ENCODE results near the gene NFIA. TPM values are rescaled to one million over a fixed set of nuclear protein-coding genes. Genes with fewer than 3 reads are reported as not detected.

The NFIA gene
- total and polyA plus RNA-seq, 2 donors (not counting 1 experiment from before 2014, with no cell fraction given) = 0.28 to 0.54 TPM

DNA sequence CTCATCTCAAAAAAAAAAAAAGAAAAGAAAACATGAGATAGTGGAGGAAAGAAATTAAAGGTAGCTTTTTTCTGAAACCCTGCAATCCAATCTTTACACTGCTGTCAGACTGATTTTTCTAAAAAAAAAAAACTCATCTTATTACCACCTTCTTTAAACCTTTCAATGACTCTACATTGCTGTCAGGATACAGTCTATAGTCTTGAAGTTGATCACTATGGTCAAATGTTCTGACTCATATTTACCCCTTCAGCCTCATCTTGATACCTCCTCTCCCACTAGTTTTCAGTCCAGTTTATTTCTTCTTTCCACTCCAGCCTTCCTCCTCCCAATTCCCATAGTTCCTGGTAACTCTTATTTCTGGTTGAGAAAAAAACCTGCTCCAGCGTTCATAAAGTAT, 17.7 kb upstream of the NFIA start:
- Histone ChIP-seq H2AFZ (ENCODE audit: insufficient read depth, low read depth, low read length, poor library complexity, severe bottlenecking) (no peak overlapping the region), H3K27ac (ENCODE audit: low read length in 2 of 2) (no peak overlapping the region), H3K4me2 (replicated peaks; ENCODE audit: low read depth, low read length, poor library complexity, severe bottlenecking) (no peak overlapping the region), H3K79me2 (ENCODE audit: control insufficient read depth, insufficient read depth, low read length) (no peaks in the 10 kb centered on the region), H3K9ac (ENCODE audit: low read length) (no peak overlapping the region), H4K20me1 (ENCODE audit: control insufficient read depth, insufficient read depth, low read length, poor library complexity, severe bottlenecking) (no peaks in the 10 kb centered on the region), H3K27me3 (replicated peaks in 1 of 4; ENCODE audit: control extremely low read depth in 1 of 4, control insufficient read depth in 3 of 4, insufficient read depth in 4 of 4, low read length in 3 of 4) (peaks cover 0 to 3% (median 1%) of the 10 kb centered on the region in 4 experiments), H3K4me3 (ENCODE audit: control extremely low read depth in 1 of 5, extremely low read depth in 1 of 5, insufficient read depth in 1 of 5, low read depth in 2 of 5, low read length in 4 of 5) (no peak overlapping the region), H3K9me3 (ENCODE audit: control extremely low read depth in 1 of 3, control insufficient read depth in 2 of 3, insufficient read depth in 1 of 3, low read length in 2 of 3) (no peaks in the 10 kb centered on the region), H3K36me3 (replicated peaks in 1 of 2; ENCODE audit: control extremely low read depth in 1 of 2, control insufficient read depth in 1 of 2, extremely low read depth in 1 of 2, insufficient read depth in 2 of 2, low read length in 1 of 2) (no peaks in the 10 kb centered on the region), H3K4me1 (ENCODE audit: control insufficient read depth in 2 of 2, insufficient read depth in 2 of 2, low read length in 2 of 2) (no peaks in the 10 kb centered on the region)
- Mint-ChIP-seq H3K4me1 (no peaks in the 10 kb centered on the region), H3K9me3 (ENCODE audit: insufficient read depth) (no peaks in the 10 kb centered on the region), H3K27me3 (peaks cover 20% of the 10 kb centered on the region), H3K27ac (no peak overlapping the region), H3K4me3 (no peak overlapping the region)
- WGBS (ENCODE audit: insufficient coverage) = no CpG with 5 or more reads among the region's 1 CpG
- TF ChIP-seq EZH2 (IDR thresholded peaks at IDR 0.05; ENCODE audit: borderline replicate concordance, insufficient read depth, low read depth, low read length, poor library complexity, severe bottlenecking) = no peak
- TF ChIP-seq, protein P1, sequence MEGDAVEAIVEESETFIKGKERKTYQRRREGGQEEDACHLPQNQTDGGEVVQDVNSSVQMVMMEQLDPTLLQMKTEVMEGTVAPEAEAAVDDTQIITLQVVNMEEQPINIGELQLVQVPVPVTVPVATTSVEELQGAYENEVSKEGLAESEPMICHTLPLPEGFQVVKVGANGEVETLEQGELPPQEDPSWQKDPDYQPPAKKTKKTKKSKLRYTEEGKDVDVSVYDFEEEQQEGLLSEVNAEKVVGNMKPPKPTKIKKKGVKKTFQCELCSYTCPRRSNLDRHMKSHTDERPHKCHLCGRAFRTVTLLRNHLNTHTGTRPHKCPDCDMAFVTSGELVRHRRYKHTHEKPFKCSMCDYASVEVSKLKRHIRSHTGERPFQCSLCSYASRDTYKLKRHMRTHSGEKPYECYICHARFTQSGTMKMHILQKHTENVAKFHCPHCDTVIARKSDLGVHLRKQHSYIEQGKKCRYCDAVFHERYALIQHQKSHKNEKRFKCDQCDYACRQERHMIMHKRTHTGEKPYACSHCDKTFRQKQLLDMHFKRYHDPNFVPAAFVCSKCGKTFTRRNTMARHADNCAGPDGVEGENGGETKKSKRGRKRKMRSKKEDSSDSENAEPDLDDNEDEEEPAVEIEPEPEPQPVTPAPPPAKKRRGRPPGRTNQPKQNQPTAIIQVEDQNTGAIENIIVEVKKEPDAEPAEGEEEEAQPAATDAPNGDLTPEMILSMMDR (IDR thresholded peaks at IDR 0.05) = no peak
- ChIA-PET POLR2A (no interaction called here), CTCF (interaction anchor here (1.0 kb wide), 1 partner anchor 9 kb away, joined by 3 read pairs; no protein-coding TSS in a partner anchor)
- intact Hi-C loops (cut with micrococcal nuclease) = no loop called here
- ATAC-seq (ENCODE audit: low read depth) (no peak), DNase-seq (no peak)

DNA sequence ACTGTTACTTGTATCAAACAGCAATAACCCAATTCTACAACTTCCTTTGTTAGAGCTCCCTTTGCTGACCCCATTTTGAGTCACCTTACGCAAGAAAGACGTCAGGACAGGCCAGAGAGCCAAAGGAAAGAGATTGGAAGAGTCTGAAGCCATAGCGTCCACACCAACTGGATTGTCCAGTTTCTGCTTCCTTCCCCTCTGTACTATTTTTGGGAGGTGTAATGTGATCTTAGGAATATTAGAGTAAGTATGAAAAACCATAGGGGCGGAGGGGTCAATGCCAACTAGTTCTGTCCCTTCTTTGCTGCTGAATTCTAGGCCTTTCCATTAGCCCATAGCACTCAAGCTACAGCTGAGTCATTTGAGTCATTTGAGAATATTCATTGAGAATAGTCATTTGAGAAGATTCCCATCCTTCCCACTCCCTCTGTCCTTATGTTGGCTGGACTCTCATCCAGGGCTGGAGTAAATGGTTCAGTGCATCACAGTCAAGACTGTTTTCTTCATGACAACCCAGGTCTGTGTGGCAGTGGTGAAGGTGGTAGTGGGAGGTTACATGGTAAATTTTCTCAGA, 14.8 kb upstream of the NFIA start:
- CTCF ChIA-PET = interaction anchor here (0.6 to 2.8 kb wide), 3 partner anchors 11 to 33 kb away, joined by 3 to 13 read pairs (median 3); no protein-coding TSS in a partner anchor

More for the DNA sequence above, 14.8 kb upstream of the NFIA start:
- Histone ChIP-seq H4K20me1 (ENCODE audit: control insufficient read depth, insufficient read depth, low read length, poor library complexity, severe bottlenecking) (no peaks in the 10 kb centered on the region), H3K9ac (ENCODE audit: low read length) (no peak overlapping the region), H3K27me3 (replicated peaks in 1 of 4; ENCODE audit: control extremely low read depth in 1 of 4, control insufficient read depth in 3 of 4, insufficient read depth in 4 of 4, low read length in 3 of 4) (no peaks in the 10 kb centered on the region), H2AFZ (ENCODE audit: insufficient read depth, low read depth, low read length, poor library complexity, severe bottlenecking) (no peak overlapping the region), H3K4me3 (ENCODE audit: control extremely low read depth in 1 of 5, extremely low read depth in 1 of 5, insufficient read depth in 1 of 5, low read depth in 2 of 5, low read length in 4 of 5) (no peak overlapping the region), H3K4me1 (ENCODE audit: control insufficient read depth in 2 of 2, insufficient read depth in 2 of 2, low read length in 2 of 2) (no peaks in the 10 kb centered on the region), H3K79me2 (ENCODE audit: control insufficient read depth, insufficient read depth, low read length) (no peaks in the 10 kb centered on the region), H3K9me3 (ENCODE audit: control extremely low read depth in 1 of 3, control insufficient read depth in 2 of 3, insufficient read depth in 1 of 3, low read length in 2 of 3) (no peaks in the 10 kb centered on the region), H3K36me3 (replicated peaks in 1 of 2; ENCODE audit: control extremely low read depth in 1 of 2, control insufficient read depth in 1 of 2, extremely low read depth in 1 of 2, insufficient read depth in 2 of 2, low read length in 1 of 2) (no peaks in the 10 kb centered on the region), H3K4me2 (replicated peaks; ENCODE audit: low read depth, low read length, poor library complexity, severe bottlenecking) (no peak overlapping the region), H3K27ac (ENCODE audit: low read length in 2 of 2) (no peak overlapping the region)
- 92% methylated on average over 2 of the region's 4 CpGs for WGBS (ENCODE audit: insufficient coverage)
- intact Hi-C loops (cut with micrococcal nuclease) = no loop called here
- ATAC-seq (ENCODE audit: low read depth) = no peak
- H3K4me3 Mint-ChIP-seq = no peak overlapping the region
- H3K27me3 Mint-ChIP-seq = peaks cover 16% of the 10 kb centered on the region
- POLR2A ChIA-PET = no interaction called here
- H3K27ac Mint-ChIP-seq = no peak overlapping the region
- no peak for DNase-seq
- no peaks in the 10 kb centered on the region for H3K9me3 Mint-ChIP-seq (ENCODE audit: insufficient read depth)
- no peak for TF ChIP-seq EZH2 (IDR thresholded peaks at IDR 0.05; ENCODE audit: borderline replicate concordance, insufficient read depth, low read depth, low read length, poor library complexity, severe bottlenecking)
- TF ChIP-seq, protein P1 (IDR thresholded peaks at IDR 0.05) = no peak
- H3K4me1 Mint-ChIP-seq = no peaks in the 10 kb centered on the region

All from B cell (primary cell).